Osteocyte (in vitro differentiated cells): ENCODE measurements around the gene MIA. TPM values are rescaled to one million over a fixed set of nuclear protein-coding genes. Genes with fewer than 3 reads are reported as not detected.
"Not testable (repeated sequence)": the region's sequence is repeated elsewhere in the genome, so short reads cannot be mapped to it uniquely, and the experiment has no call there.

Source experiments
- DNase-seq: peaks from one replicate; pipeline ENCODE4 v3.0.0; 2021; ENCODE audit warnings: mixed read lengths; ENCODE audit not compliant: unreplicated experiment; ENCODE audit errors: extremely low spot score
- H3K27ac Mint-ChIP-seq: one replicate; pipeline ENCODE4 v1.8.0; 2021; ENCODE audit warnings: mild to moderate bottlenecking, mixed read lengths; ENCODE audit not compliant: unreplicated experiment
- H3K27me3 Mint-ChIP-seq: one replicate; pipeline ENCODE4 v1.8.0; 2021; ENCODE audit warnings: mixed read lengths; ENCODE audit not compliant: unreplicated experiment
- H3K36me3 Mint-ChIP-seq: one replicate; pipeline ENCODE4 v1.8.0; 2021; ENCODE audit warnings: mixed read lengths; ENCODE audit not compliant: unreplicated experiment
- H3K4me1 Mint-ChIP-seq: one replicate; pipeline ENCODE4 v1.8.0; 2021; ENCODE audit warnings: mixed read lengths; ENCODE audit not compliant: unreplicated experiment
- H3K4me3 Mint-ChIP-seq: one replicate; pipeline ENCODE4 v1.8.0; 2021; ENCODE audit warnings: mild to moderate bottlenecking, moderate library complexity, mixed read lengths; ENCODE audit not compliant: unreplicated experiment
- H3K9me3 Mint-ChIP-seq: one replicate; pipeline ENCODE4 v1.8.0; 2021; ENCODE audit warnings: mixed read lengths; ENCODE audit not compliant: unreplicated experiment
- CTCF ChIP-seq: fragments of 200-600 bp; sonication (generic); IDR thresholded peaks from 2 replicates; pipeline ENCODE4 v1.5.0; 2021; ENCODE audit warnings: antibody characterized with exemption, mild to moderate bottlenecking, moderate library complexity
- total RNA-seq: library from RNA; stranded (reverse); gene quantifications from 2 replicates; pipeline ENCODE4 v1.2.1, GENCODE V29; 2021

MIA gene
- total RNA-seq, 1 donor from 2014 or later, result not detected

- Mint-ChIP-seq H3K4me1 (peaks cover 8% of the 10 kb centered on the region), H3K27ac (no peak overlapping the region), H3K4me3 (no peak overlapping the region), H3K36me3 (peaks cover 61% of the 10 kb centered on the region), H3K9me3 (no peaks in the 10 kb centered on the region), H3K27me3 (no peaks in the 10 kb centered on the region)
- TF ChIP-seq CTCF, result no peak
- DNase-seq, result no peak
Measured at GRCh38 chr19:40759352-40759751, 16.0 kb upstream of the MIA start.

GRCh38 chr19:40762754-40763470 lies 12.4 kb upstream of the MIA start:
- Mint-ChIP-seq H3K9me3 (no peaks in the 10 kb centered on the region), H3K27ac (no peak overlapping the region), H3K36me3 (peaks cover 60% of the 10 kb centered on the region), H3K4me3 (no peak overlapping the region), H3K27me3 (no peaks in the 10 kb centered on the region), H3K4me1 (no peaks in the 10 kb centered on the region)
- DNase-seq, result no peak
- TF ChIP-seq CTCF, result no peak

GRCh38 chr19:40763526-40763925 lies 11.8 kb upstream of the MIA start:
- DNase-seq, result no peak
- Mint-ChIP-seq H3K27ac (no peak overlapping the region), H3K36me3 (peaks cover 56% of the 10 kb centered on the region), H3K4me3 (no peak overlapping the region), H3K9me3 (no peaks in the 10 kb centered on the region), H3K4me1 (no peaks in the 10 kb centered on the region), H3K27me3 (no peaks in the 10 kb centered on the region)
- no peak for TF ChIP-seq CTCF

GRCh38 chr19:40763963-40764362 lies 11.4 kb upstream of the MIA start:
- H3K36me3 Mint-ChIP-seq, result peaks cover 56% of the 10 kb centered on the region

GRCh38 chr19:40766385-40766784 lies 8.9 kb upstream of the MIA start:
- not testable (repeated sequence) for DNase-seq, H3K4me1 Mint-ChIP-seq, H3K27ac Mint-ChIP-seq, H3K27me3 Mint-ChIP-seq, H3K9me3 Mint-ChIP-seq, H3K4me3 Mint-ChIP-seq
- peaks cover 48% of the 10 kb centered on the region for H3K36me3 Mint-ChIP-seq

More at GRCh38 chr19:40763963-40764362, 11.4 kb upstream of the MIA start:
- DNase-seq, result no peak
- TF ChIP-seq CTCF, result no peak
- peak overlapping the region; percentile 31 for H3K27ac Mint-ChIP-seq
- H3K9me3 Mint-ChIP-seq, result no peaks in the 10 kb centered on the region
- no peak overlapping the region for H3K4me3 Mint-ChIP-seq
- H3K27me3 Mint-ChIP-seq, result no peaks in the 10 kb centered on the region
- no peaks in the 10 kb centered on the region for H3K4me1 Mint-ChIP-seq
